Measurements from ENCODE around the gene AKNA.

DNA sequence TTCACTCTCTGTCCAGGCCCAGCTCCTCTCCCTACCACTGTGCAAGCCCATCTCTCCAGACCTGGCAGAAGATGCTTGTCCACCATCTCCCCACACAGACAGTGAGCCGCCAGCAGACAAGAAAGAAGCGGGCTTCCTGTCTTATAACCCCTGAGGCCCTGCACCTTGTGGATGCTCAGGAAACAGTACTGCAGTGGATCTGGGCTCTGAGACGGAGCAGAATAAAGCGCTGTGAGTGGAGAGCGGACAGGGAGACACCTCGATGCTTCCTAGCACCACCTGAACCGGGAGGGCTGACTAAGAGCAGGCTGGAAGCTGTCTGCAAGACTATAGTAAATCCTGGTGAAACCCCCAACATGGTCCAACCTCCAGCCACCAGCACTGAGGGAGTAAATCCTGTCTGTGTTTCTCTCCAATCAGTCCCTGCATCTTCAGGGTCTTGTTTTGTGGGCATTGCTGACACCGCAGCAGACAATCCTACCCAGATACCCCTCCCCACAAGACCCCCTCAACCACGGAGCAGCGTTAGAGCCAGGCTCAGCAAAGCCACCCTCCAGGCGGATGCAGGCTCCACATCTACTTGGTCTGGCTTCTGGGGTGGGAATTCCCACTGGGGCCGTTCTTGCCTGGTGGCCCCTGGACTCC lies 39.4 kb downstream of the AKNA start:
- no peak for TF ChIP-seq POLR2A (IDR thresholded peaks at IDR 0.05; ENCODE audit: low read depth)
- TF ChIP-seq EP300 (IDR thresholded peaks at IDR 0.05): no peak
